Panc1 (cell line): Measurements from ENCODE around the gene CLDN22. TPM values are rescaled to one million over a fixed set of nuclear protein-coding genes. Genes with fewer than 3 reads are reported as not detected.

Experiments
- ATAC-seq: fragments of 200-7000 bp; cut with Tn5 transposase; 2 replicates; pipeline ENCODE4 v1.9.1; 2020; ENCODE audit warnings: mild to moderate bottlenecking, moderate library complexity
- BruUV-seq: library from RNA; stranded (reverse); fragments of 400-500 nt; replicated peaks from 2 replicates; lab custom pipeline; 2021; lab: Mats Ljungman, UMichigan
- CTCF ChIA-PET: fragments of 300-600 bp; sonication (Branson Sonifier 250); formaldehyde crosslinking; loops from one replicate; lab custom pipeline; 2022; ENCODE audit warnings: antibody characterized with exemption; lab: Charles Lee
- POLR2A ChIA-PET: fragments of 300-600 bp; sonication (Branson Sonifier 250); formaldehyde crosslinking; loops from one replicate; lab custom pipeline; 2022; ENCODE audit warnings: antibody characterized with exemption; lab: Charles Lee
- DNase-seq: peaks from one replicate; pipeline ENCODE4 v3.0.0-alpha.2; 2010; ENCODE audit warnings: low read depth, low spot score
- H3K27ac ChIP-seq: 2 replicates; pipeline ENCODE4 v1.5.1; 2011; ENCODE audit warnings: mild to moderate bottlenecking, low read length, inconsistent platforms
- H3K27me3 ChIP-seq: fragments of 200-500 bp; sonication (Bioruptor generic); 2 replicates; pipeline ENCODE4 v1.6.0; 2014; ENCODE audit warnings: low read length, inconsistent platforms; ENCODE audit not compliant: control insufficient read depth, insufficient read depth
- H3K36me3 ChIP-seq: fragments of 200-500 bp; sonication (Bioruptor generic); 2 replicates; pipeline ENCODE4 v1.5.1; 2014; ENCODE audit warnings: inconsistent platforms, mild to moderate bottlenecking, low read length, moderate library complexity; ENCODE audit not compliant: control insufficient read depth, insufficient read depth
- H3K4me1 ChIP-seq: 2 replicates; pipeline ENCODE4 v1.5.1; 2011; ENCODE audit warnings: inconsistent platforms, mild to moderate bottlenecking, low read length, moderate library complexity; ENCODE audit not compliant: control insufficient read depth, insufficient read depth
- H3K4me3 ChIP-seq, 2 experiments: 2 replicates each; pipeline ENCODE4 v1.5.1; 2011 to 2012; ENCODE audit warnings: low read depth in 2 of 2, low read length in 2 of 2, mild to moderate bottlenecking in 2 of 2, inconsistent platforms in 1 of 2, moderate library complexity in 1 of 2
- H3K9me3 ChIP-seq: fragments of 200-500 bp; sonication (Bioruptor generic); 2 replicates; pipeline ENCODE4 v1.5.1; 2014; ENCODE audit warnings: low read depth, mild to moderate bottlenecking, inconsistent platforms, low read length, moderate library complexity; ENCODE audit not compliant: control insufficient read depth, insufficient read depth
- POLR2AphosphoS5 ChIP-seq: IDR thresholded peaks from 2 replicates; pipeline ENCODE4 v1.6.1; 2012; ENCODE audit warnings: mild to moderate bottlenecking, low read depth, low read length, moderate library complexity
- SIN3A ChIP-seq: IDR thresholded peaks from 2 replicates; pipeline ENCODE4 v1.6.1; 2012; ENCODE audit warnings: low read depth, mild to moderate bottlenecking, low read length, moderate library complexity, borderline replicate concordance; ENCODE audit not compliant: insufficient read depth
- TCF7L2 ChIP-seq: IDR thresholded peaks from 2 replicates; pipeline ENCODE4 v1.6.1; 2011; ENCODE audit warnings: mild to moderate bottlenecking, low read depth, low read length, inconsistent platforms
- in situ Hi-C: cut with HindIII; loops from 2 replicates; pipeline ENCODE4 v1.10.0; 2016; ENCODE audit warnings: low sequenced_read_pairs, low pct_unique_long_range_greater_than_20kb
- intact Hi-C: fragments of 100-400 bp; cut with micrococcal nuclease; formaldehyde crosslinking; loops from one replicate; pipeline ENCODE4 v1.10.0; 2022; ENCODE audit not compliant: unreplicated experiment
- total RNA-seq: library from RNA; stranded (reverse); gene quantifications from one replicate; pipeline ENCODE4 v1.2.1, GENCODE V29; 2021; ENCODE audit not compliant: unreplicated experiment
- TF ChIP-seq, protein P1 (sequence below): fragments of 450-650 bp; IDR thresholded peaks from 2 replicates; pipeline ENCODE4 v1.5.1; 2017; ENCODE audit warnings: mild to moderate bottlenecking
- TF ChIP-seq, protein P2 (sequence below), 2 experiments: IDR thresholded peaks; 2 replicates each; pipeline ENCODE4 v1.6.1; 2011 to 2012; ENCODE audit warnings: low read depth in 2 of 2, control low read depth in 1 of 2, low read length in 1 of 2, mild to moderate bottlenecking in 1 of 2, moderate library complexity in 1 of 2; ENCODE audit not compliant: insufficient read depth in 1 of 2

CLDN22 gene
- total RNA-seq, 1 experiment from 2014 or later = not detected

DNA sequence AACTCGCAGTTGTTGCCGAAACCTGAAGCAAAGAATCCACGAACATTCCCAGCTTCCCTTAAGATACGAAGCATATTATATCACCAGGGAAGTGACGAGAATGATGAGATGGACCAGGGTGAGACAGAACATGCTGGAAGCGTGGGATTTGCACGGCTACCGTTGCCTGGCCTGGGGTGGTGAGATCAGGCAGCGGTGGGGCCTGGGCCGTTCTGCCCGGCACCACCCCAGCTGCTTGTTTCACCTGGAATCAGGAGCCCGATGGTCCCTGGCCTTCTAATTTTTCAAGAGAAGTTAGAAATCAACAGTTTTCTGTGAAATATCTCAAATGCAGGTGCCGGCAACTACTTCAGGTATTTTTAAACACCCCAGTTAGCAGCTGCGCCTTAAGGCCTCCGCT, 5.7 kb downstream of the CLDN22 start:
- Histone ChIP-seq H3K4me3 (no peak overlapping the region), H3K9me3 (no peaks in the 10 kb centered on the region), H3K36me3 (no peaks in the 10 kb centered on the region; the same call in 1 of the 2 replicates), H3K4me1 (no peaks in the 10 kb centered on the region), H3K27ac (no peak overlapping the region), H3K27me3 (no peaks in the 10 kb centered on the region)
- TF ChIP-seq POLR2AphosphoS5 = no peak
- no peak for TF ChIP-seq TCF7L2
- no peak for TF ChIP-seq SIN3A
- TF ChIP-seq, protein P1, sequence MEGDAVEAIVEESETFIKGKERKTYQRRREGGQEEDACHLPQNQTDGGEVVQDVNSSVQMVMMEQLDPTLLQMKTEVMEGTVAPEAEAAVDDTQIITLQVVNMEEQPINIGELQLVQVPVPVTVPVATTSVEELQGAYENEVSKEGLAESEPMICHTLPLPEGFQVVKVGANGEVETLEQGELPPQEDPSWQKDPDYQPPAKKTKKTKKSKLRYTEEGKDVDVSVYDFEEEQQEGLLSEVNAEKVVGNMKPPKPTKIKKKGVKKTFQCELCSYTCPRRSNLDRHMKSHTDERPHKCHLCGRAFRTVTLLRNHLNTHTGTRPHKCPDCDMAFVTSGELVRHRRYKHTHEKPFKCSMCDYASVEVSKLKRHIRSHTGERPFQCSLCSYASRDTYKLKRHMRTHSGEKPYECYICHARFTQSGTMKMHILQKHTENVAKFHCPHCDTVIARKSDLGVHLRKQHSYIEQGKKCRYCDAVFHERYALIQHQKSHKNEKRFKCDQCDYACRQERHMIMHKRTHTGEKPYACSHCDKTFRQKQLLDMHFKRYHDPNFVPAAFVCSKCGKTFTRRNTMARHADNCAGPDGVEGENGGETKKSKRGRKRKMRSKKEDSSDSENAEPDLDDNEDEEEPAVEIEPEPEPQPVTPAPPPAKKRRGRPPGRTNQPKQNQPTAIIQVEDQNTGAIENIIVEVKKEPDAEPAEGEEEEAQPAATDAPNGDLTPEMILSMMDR = no peak
- TF ChIP-seq, protein P2, sequence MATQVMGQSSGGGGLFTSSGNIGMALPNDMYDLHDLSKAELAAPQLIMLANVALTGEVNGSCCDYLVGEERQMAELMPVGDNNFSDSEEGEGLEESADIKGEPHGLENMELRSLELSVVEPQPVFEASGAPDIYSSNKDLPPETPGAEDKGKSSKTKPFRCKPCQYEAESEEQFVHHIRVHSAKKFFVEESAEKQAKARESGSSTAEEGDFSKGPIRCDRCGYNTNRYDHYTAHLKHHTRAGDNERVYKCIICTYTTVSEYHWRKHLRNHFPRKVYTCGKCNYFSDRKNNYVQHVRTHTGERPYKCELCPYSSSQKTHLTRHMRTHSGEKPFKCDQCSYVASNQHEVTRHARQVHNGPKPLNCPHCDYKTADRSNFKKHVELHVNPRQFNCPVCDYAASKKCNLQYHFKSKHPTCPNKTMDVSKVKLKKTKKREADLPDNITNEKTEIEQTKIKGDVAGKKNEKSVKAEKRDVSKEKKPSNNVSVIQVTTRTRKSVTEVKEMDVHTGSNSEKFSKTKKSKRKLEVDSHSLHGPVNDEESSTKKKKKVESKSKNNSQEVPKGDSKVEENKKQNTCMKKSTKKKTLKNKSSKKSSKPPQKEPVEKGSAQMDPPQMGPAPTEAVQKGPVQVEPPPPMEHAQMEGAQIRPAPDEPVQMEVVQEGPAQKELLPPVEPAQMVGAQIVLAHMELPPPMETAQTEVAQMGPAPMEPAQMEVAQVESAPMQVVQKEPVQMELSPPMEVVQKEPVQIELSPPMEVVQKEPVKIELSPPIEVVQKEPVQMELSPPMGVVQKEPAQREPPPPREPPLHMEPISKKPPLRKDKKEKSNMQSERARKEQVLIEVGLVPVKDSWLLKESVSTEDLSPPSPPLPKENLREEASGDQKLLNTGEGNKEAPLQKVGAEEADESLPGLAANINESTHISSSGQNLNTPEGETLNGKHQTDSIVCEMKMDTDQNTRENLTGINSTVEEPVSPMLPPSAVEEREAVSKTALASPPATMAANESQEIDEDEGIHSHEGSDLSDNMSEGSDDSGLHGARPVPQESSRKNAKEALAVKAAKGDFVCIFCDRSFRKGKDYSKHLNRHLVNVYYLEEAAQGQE (IDR thresholded peaks at IDR 0.05; ENCODE audit: insufficient read depth in 1 of 2, low read depth in 2 of 2, low read length in 1 of 2) = no peak
- in situ Hi-C loops (no loop called here), intact Hi-C loops (no loop called here)
- ATAC-seq (no peak), DNase-seq (no peak)
- BruUV-seq = no TSS peak
- CTCF ChIA-PET = no interaction called here
- POLR2A ChIA-PET = no interaction called here

DNA sequence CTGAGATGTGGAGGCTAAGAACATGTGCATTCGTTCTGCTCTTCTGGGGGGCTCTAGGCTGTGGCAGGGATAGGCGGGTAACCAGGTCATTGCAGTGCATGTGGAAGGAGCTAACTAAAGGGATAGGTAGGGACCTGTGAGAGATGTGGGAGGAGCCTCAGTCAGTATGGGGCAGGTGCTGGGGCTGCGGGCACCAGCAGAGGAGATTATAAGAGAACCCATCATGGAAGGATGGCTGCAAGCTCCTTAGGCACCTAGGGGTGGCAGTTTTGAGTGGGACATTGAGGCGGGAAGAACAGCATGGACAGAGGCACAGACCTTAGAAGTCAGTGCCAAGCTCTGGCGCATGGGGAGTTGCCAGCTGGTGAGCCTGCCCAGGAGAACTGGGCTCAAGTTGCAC, 7.2 kb downstream of the CLDN22 start:
- no TSS peak for BruUV-seq
- Histone ChIP-seq H3K9me3 (no peaks in the 10 kb centered on the region), H3K4me3 (no peak overlapping the region), H3K27ac (no peak overlapping the region), H3K27me3 (no peaks in the 10 kb centered on the region), H3K4me1 (no peaks in the 10 kb centered on the region), H3K36me3 (no peaks in the 10 kb centered on the region; the same call in 1 of the 2 replicates)
- DNase-seq (no peak), ATAC-seq (no peak)
- intact Hi-C loops = no loop called here
- TF ChIP-seq, protein P1 = no peak
- TF ChIP-seq SIN3A (no peak), POLR2AphosphoS5 (no peak), TCF7L2 (no peak)
- TF ChIP-seq, protein P2 (IDR thresholded peaks at IDR 0.05; ENCODE audit: insufficient read depth in 1 of 2, low read depth in 2 of 2, low read length in 1 of 2) = no peak
- ChIA-PET POLR2A (no interaction called here), CTCF (no interaction called here)
- in situ Hi-C loops = no loop called here
